HG02938 (cell line): ENCODE data around the gene KIF6.

Experiments used
- ATAC-seq: cut with Tn5 transposase; IDR thresholded peaks from one replicate; pipeline ENCODE4 v1.9.1; 2021; ENCODE audit warnings: mild to moderate bottlenecking, moderate library complexity; ENCODE audit not compliant: unreplicated experiment

KIF6 gene

DNA sequence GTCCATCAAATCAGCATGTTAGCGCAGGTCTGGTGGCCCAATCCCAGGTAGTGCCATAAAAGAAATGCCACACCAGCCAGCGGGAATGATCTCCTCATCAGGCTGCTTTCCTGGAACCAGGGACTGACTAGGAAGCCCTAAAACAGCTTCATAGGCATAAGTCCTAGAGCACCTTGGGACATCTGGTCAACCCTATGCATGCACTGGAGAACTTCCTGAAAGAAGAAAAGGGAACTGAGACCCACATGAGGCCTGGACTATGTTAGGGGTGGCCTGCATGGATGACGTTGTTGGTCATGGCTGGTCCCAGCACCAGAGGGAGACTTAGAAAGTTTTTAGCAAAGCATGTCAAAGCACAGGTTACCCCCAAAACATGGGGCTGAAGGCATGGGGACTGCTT lies 395.2 kb downstream of the KIF6 start:
- ATAC-seq: peak; percentile 84

DNA sequence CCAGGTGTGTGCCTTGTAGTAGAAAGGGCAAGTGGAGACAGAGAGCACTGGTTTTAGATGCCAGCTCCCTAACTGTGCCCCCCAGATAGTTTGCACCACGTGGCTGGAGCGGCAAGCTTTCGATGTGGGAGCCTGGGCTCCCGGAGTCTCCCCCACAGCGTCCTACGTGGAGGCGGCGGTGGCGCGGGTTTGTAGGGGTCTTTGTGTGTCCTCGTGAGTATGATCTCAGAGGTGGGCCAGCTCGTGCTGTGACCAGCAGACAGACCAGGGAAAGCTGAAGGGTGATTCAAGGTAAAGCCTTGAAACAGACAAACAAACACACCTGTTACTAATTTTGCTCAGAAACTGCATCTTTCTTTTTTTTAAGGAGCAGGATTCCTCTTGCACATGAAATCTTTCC lies 397.1 kb downstream of the KIF6 start:
- ATAC-seq: no peak

- ATAC-seq: no peak
These were observed 397.7 kb downstream of the KIF6 start for GRCh38 chr6:39327507-39327906.

DNA sequence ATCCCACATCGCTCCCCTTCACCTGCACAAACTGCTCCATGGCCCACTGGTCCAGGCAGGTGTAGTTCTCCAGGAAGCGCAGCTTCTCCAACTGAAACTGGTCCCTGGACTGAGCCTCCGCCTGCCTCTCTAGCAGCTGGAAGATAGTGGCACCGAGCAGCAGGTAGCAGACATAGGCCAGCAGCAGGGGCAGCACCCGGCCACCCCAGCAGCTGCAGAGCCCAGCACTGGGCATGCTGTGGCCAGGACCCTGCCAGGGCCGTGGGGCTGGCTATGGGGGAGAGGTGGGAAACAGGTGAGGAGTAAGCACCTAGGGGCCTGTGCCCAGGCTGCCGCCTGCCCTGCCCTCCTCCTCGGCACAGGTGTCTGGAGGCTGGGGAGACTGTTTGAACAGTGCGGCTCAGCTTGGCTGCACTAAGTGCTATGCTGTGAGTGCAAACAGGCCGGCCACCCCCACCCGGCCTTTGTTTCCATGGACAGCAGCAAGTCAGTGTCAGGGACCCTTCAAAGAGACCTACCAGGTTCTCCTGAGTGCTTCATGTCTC lies 402.8 kb downstream of the KIF6 start, which contains the start of gene KCNK16:
TSS of gene KCNK16 (minus strand) at position 397 of the 545 bp plus-strand sequence. CDS start at position 235, 162 bp downstream.
- no peak for ATAC-seq

DNA sequence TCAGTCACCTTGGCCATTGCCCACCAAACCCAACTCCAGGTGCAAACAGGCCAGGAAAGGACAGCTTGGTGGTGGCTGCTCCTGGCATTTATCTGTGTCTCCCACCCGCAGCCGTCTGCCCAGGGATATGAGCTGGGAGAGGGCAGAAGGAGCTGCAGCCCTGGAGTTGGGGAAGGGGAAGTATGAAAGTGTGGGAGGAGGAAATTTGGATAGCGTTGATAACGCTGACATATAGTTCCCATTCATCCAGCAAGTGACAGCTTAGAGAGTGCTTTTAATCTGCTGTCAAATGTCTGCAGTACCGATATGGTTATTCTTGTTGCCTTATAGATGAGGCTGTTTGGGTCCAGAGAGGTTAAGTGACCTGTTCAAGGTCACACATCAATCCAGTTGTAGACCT lies 403.4 kb downstream of the KIF6 start:
- no peak for ATAC-seq

- ATAC-seq: no peak
These were observed 404.7 kb downstream of the KIF6 start for GRCh38 chr6:39320363-39320984.

DNA sequence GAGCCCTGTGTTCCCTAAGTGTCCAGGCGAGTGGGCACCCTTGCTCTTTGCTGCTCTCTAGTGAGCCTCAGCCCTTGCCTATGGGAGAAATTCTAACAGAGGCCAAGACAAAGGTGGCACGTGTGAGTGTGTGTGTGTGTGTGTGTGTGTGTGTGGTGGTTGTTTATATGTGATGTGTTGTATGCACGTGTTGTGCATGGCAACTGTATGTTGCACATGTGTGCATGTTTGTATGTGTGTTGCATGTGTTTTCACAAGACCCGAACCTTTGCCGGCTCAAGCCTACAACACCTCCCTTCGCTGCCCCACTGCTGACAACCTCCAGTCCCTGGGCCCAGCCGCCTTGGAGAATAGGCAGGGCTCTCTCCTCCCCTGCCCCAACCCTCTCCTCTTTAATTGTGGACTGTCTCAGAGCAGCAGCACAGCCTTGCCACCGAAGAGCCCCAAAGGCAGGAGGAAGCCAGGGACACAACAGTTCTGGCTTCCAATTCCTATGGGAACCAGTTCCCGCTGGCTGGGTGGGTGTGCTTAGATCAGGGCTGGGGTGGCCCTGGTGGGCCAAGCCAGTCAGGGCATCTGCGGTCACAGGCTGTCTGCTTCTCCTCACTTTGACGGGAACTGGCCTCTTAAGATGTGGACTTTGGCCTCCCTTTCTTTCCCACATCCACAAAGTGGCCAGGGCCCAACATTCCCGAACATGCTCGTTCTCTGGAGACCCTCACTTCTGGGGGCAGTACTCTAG lies 405.4 kb downstream of the KIF6 start:
- no peak for ATAC-seq

DNA sequence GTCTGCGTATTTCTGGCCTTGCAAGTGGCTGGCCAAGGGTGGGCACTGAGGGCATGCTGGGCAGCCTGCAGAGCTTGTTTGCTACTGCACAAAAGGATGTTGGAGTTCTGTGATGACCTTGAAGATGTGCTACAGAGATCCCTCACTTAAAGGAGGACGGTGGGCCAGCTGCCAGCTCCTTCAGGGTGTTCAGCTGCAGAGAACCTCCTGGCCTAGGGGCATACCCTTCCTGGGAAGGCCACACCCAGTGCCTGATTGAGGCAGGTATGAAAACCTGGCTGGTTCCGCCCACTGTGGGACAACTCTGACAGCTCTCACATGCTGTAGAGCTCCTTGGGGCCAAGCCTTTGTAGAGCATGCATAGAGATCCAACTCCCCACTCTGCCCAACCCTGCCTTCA lies 408.0 kb downstream of the KIF6 start:
- ATAC-seq: no peak

DNA sequence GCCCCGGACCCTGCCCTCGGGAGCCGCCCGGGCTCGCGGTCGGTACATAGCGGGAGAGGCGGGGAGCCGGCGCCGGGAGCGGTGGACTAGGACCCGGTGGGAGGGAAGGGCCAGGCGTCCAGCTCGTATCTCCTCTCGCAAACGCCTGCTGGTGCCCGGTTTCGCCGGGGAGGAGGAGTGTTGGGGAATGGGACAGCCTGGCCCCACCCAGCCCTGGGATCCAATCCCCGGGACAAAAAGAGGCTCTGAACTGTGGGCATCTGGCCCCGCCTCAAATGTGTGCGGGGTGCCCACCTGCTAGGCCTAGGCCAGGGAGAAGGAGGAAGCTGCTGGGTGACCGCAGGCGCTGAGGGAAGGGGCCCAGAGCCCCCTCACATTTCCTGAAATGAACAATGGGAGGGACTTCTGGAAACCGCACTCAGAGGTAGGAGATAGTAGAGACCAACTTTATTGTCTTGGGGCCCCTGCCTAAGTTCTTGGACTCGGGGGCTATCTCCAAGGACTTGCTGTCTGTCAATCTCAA lies 410.9 kb downstream of the KIF6 start, which contains the start of gene KCNK17:
TSS of gene KCNK17 (minus strand) at position 147 of the 523 bp plus-strand sequence. CDS start at position 48, 99 bp downstream.
- ATAC-seq: no peak

GRCh38 chr6:39313526-39314272 lies 411.5 kb downstream of the KIF6 start:
- ATAC-seq: no peak

DNA sequence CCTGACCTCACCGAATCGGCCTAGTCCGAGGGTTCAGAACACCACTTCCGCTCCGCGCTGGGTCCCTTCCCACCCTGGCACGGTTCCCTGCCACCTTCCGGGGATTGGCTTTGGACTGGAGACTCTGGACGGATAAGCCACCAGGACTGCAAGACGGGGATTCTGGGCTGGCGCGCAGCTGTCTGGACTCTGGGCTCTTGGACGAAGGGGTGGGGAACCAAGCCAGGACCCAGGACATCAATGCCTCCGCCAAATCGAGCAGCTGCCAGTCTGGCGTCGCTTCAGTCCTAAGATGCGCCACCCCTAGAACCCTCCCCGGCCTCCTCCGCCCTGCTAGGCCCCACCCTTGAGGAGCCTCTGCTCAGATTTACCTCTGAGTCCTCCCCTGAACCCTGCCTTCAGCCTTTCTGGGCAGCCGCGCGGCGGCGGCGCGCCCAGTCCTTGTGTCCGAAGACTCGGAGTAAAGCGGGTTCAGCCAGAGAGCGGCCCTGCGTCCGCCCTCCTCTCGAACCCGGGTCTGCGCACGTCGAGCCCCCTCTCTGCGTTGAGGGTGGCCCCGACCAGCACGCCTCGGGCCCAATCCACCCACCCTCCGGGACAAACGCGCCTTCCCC lies 412.2 kb downstream of the KIF6 start:
- no peak for ATAC-seq

DNA sequence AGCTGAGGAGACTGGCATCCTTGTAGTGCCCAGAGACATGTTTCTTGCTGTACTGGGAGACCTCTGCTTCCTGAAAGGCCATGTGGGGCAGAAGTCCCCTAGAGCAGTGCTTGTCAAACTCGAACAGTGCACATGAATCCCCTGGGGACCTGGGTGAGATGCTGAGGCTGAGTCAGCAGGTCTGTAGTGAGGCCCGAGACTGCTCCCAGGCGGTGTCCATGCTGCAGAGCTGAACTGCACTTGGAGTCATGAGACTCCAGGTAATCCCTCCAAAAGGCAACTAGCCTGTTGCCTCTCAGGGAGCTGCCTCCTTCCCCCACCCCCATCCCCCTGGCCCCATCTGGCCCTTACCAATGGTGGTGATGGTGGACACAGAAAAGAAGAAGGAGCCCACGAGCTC lies 414.7 kb downstream of the KIF6 start:
- ATAC-seq: no peak

DNA sequence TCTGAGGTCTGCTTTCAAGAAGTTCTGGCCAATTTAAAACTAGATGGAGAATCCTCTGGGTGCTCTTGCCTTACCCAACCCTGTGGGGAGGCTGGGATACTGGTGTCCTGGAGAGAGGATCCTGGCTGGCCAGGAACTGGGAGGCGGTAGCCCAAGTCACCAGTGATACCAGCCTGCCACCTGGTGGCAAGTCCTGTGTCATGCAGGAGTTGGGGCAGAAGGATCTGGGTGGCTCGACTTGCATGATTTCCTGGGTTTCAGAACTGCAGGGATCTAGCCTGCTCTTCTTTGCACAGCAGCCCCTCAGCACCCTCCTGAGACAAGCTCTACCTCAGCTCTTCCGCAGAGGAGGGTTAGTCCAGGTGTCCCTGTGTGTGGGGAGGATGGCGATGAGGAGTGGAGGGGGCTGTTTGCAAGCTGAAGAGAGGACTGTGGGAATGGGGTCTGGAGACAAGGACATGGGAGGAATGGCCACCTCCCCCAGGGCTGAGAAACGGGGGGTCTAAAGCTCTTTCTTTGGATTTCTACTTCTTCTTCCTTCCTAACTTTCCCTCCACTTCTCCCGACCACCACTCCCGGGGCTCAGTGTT lies 415.2 kb downstream of the KIF6 start:
- ATAC-seq: no peak

DNA sequence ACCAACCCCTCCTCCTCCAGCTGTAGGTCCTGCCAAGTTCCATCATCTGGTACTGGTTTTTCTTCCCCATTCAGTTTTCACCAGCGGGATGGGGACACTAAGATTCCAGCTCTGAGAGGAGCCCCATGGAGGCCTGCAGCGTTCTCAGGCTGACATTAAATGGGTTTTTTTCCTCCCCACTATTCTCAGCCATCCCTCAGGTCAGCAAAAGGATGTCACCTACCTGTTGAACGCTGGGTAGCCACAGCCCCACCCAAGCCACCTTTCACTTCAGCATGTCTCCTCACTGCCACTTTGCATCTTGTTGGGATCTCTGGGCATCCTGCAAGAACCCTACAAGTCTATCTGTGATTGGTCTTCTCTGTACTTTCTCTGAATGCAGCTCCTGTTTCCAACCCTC lies 417.7 kb downstream of the KIF6 start:
- no peak for ATAC-seq

DNA sequence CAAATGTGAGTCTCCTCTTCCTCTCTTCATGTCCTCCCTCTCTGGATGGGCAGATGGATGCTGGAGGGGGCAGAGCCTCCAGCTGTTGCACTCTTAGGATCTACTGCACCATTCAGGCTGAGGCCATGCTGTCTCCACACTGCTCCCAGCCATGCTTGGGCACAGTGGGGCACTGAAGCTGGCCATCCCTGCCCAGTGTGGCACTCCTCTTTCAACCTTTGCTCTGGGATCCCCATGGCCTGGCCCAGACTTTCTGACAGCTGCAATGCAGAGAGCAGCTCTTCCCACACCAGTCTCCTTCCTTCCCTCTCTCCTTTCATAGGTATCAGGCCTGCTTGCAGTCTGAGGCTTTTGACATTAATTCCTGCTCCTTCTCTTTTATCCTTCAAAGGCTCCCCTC lies 420.3 kb downstream of the KIF6 start:
- ATAC-seq: no peak

DNA sequence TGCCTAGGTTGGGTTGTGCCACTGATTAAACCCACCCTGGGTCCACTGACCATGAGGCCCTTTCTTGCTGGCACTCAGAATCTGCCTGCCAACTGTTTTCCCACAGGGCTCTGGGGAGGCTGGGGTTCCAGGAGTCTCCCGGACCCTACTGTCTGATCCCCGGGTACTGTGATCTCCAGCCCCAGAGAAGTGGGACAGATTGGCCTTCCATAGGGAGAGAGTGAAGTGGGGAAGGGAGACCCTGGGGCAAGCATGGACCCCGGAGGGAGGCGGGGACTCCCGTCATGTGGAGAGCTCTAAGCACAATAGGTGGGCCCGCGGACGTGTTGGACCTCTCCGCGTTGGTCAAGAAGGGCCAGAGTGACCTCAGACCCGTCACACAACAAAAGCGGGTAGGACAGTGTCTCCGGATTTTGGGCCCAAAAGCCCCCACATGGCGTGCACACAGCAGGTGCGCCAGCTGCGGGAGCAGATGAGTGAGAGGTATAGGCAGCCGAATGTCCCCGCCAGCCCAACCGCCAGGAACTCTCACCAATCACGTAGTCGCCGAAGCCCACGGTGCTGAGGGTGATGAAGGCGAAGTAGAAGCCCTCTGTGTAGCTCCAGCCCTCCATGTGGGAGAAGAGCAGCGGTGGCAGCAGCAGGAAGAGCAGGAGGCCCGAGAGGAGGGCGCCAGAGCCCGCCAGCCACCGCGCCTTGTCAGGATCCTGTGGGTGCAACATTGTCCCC lies 421.6 kb downstream of the KIF6 start:
- no peak for ATAC-seq

DNA sequence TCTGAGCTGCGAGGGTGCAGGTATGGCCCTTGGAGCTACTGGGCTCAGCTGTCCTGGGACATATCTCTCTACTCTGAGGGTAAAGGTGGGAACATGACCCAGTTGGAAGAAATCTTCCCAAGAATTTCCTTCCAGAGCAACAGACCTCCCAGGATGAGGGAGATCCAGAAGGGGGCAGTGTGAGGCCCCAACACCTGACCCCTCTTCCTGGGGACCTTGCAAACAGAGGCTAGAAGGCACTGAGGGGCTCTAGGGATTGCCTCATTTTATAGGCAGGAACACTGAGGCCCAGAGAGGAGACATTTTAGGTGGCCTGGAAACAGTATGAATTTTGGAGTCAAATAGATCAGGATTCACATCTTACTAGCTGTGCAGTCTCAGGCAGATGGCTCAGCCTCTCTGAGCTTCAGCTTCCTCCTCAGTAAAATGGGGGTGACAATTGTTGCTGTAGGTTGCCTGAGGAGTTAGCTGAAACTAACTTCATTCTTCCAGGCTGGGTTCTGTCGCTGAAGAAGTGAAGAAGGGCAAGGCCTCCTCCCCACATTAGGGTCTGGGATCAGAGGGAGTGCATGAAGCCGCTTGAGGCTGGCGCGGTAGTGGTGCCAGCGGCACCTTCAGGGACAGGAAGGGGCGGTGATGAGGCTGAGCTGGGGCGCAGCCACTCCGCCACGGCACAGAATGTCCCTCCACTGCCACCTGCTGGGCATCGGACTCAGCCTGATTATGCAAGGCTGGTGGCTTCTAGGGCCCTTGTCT lies 422.4 kb downstream of the KIF6 start:
- ATAC-seq: peak; percentile 68

DNA sequence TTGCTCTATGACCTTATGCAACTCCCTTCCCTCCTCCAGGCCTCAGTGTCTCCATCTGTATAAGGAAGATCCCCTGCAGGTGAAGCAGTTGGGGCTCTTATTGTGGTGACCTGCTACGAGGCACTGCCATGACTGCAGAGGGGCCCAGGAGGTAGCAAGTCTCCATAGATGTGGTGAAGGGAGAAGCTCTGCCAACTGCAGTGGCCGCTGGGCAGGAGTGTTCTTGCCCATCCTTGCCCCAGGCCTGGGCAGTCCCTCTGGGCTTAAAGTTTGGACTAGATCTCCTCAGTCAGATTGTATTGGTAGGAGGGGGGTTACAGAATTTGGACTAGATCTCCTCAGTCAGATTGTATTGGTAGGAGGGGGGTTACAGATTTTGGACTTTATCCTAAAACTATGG lies 423.2 kb downstream of the KIF6 start:
- ATAC-seq: no peak

DNA sequence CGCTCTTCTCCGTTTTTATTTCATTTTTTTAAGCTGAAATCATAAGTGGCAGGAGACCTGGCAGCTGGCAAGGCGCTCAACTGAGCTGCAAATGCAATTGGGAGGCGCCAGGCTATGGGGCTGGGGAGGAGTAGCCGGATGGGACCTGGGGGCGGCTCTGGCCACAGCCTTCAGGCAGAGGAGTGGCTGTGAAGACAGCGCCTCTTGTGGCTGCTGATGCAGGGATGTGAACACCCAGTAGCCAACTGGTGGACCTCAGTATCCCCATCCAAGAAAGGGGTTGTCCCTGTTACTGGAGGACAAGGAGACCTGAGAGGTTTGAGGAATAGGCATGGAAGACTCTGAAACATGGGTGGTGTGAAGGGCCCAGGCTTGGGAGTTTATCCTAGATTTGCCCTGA lies 423.6 kb downstream of the KIF6 start:
- no peak for ATAC-seq
